GM12872 (cell line): Measurements from ENCODE around the gene LRP5.

ENCODE experiments used
- CTCF ChIP-seq: IDR thresholded peaks from 3 replicates; pipeline ENCODE4 v1.5.1; 2011; ENCODE audit warnings: low read depth, mild to moderate bottlenecking, low read length, moderate library complexity; ENCODE audit not compliant: insufficient read depth

Gene LRP5

GRCh38 chr11:68334923-68335322 is 22.5 kb downstream of the LRP5 start:
- TF ChIP-seq CTCF, result no peak

- no peak for TF ChIP-seq CTCF
Observed at GRCh38 chr11:68335683-68336082, 23.3 kb downstream of the LRP5 start.

- no peak for TF ChIP-seq CTCF
Observed at GRCh38 chr11:68336716-68337115, 24.3 kb downstream of the LRP5 start.

GRCh38 chr11:68337399-68337835 is 25.0 kb downstream of the LRP5 start:
- TF ChIP-seq CTCF, result no peak

- TF ChIP-seq CTCF, result no peak
Observed at GRCh38 chr11:68338051-68338780, 25.8 kb downstream of the LRP5 start.

- TF ChIP-seq CTCF, result no peak
Observed at GRCh38 chr11:68340003-68340767, 27.8 kb downstream of the LRP5 start.

GRCh38 chr11:68340784-68341556 is 28.6 kb downstream of the LRP5 start:
- TF ChIP-seq CTCF, result no peak
